Astrocyte of the spinal cord (primary cell): ENCODE measurements around the gene ADAM8.
"Not testable (repeated sequence)": the region's sequence is repeated elsewhere in the genome, so short reads cannot be mapped to it uniquely, and the experiment has no call there.

ENCODE experiments used
- DNase-seq: peaks from one replicate; pipeline ENCODE4 v3.0.0; 2011; ENCODE audit warnings: low read depth, low spot score
- H3K4me3 ChIP-seq: 2 replicates; pipeline ENCODE4 v1.5.1; 2011; ENCODE audit warnings: low read depth, mild to moderate bottlenecking, low read length, moderate library complexity
- in situ Hi-C: cut with HindIII; loops from 2 replicates; pipeline ENCODE4 v1.10.0; 2017; ENCODE audit warnings: low sequenced_read_pairs
- TF ChIP-seq, protein P1 (sequence below): IDR thresholded peaks from 2 replicates; pipeline ENCODE4 v1.5.1; 2012; ENCODE audit warnings: low read depth, mild to moderate bottlenecking, low read length, inconsistent platforms

The ADAM8 gene

GRCh38 chr10:133276435-133277201, at the start of gene ADAM8:
TSS of gene ADAM8 (minus strand) at chr10:133276868. CDS start at chr10:133276817, 51 bp downstream.
- in situ Hi-C loops: no loop called here

DNA sequence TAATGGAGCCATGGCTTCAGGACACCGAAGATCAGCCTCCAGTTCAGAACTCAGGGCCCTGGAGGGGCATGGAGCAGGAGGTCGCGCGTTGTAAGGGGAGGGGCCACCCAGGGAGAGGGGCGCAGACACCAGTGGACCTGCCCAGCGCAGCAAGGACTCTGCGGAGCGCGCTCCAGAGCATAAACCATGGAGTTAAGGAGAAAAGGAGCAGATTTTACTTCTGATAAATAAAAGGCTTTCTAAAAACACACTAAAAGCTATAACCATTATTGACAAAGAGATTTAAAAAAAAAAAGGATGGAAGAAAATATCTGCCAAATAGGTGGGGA, 49.5 kb upstream of the ADAM8 start:
- peak overlapping the region; percentile 17 for H3K4me3 ChIP-seq
- TF ChIP-seq, protein P1, sequence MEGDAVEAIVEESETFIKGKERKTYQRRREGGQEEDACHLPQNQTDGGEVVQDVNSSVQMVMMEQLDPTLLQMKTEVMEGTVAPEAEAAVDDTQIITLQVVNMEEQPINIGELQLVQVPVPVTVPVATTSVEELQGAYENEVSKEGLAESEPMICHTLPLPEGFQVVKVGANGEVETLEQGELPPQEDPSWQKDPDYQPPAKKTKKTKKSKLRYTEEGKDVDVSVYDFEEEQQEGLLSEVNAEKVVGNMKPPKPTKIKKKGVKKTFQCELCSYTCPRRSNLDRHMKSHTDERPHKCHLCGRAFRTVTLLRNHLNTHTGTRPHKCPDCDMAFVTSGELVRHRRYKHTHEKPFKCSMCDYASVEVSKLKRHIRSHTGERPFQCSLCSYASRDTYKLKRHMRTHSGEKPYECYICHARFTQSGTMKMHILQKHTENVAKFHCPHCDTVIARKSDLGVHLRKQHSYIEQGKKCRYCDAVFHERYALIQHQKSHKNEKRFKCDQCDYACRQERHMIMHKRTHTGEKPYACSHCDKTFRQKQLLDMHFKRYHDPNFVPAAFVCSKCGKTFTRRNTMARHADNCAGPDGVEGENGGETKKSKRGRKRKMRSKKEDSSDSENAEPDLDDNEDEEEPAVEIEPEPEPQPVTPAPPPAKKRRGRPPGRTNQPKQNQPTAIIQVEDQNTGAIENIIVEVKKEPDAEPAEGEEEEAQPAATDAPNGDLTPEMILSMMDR: no peak
- in situ Hi-C loops: no loop called here
- no peak for DNase-seq

More at GRCh38 chr10:133276435-133277201, at the start of gene ADAM8:
- DNase-seq: no peak
- TF ChIP-seq, protein P1: no peak
- H3K4me3 ChIP-seq: no peak within 1 kb of the TSS

DNA sequence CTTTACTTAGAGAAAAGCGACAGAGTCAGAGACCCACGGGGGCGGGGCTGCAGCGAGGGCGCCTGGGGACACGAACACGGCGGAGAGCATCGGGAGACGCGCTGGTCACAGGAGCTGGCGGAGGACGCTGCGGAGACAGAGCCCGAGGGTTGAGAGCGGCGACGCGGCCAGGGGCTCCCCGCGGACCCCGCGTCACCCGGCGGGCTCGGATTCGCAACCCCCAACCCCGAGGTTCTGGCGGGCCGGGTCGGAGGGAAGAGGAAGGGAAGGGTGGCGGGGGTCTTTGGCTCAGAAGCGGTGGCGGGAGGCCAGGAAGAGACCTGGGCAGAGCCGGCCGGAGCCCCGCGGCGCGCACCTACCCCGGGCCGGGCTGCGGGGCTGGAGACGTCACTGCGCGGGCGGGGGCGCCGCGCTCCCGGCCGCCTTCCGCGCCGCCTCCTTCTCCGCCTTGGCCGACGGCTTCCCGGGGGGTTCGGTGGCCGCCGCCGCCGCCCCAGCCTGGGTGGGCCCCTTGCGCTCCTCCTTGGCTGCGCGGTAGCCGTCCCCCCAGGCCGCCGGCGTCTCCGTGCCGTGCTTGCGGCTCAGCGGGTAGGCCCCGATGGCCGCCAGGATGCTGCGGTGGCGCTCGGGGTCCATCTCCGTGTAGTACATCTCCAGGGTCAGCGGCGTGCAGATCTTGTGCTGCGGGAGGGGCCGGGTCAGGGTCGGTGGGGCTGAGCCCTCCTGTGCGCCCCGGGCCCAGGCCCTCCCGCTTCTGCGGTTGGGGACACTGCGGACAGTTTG, 49.0 kb upstream of the ADAM8 start:
- TF ChIP-seq, protein P1: no peak
- in situ Hi-C loops: no loop called here
- peak overlapping the region; percentile 25 for H3K4me3 ChIP-seq
- DNase-seq: no peak

GRCh38 chr10:133324857-133325260, 48.2 kb upstream of the ADAM8 start:
- DNase-seq: no peak
- in situ Hi-C loops: no loop called here
- TF ChIP-seq, protein P1: no peak
- no peak overlapping the region for H3K4me3 ChIP-seq

- DNase-seq: peak; percentile 20
- in situ Hi-C loops: no loop called here
- TF ChIP-seq, protein P1: no peak
- no peak overlapping the region for H3K4me3 ChIP-seq
Observed at GRCh38 chr10:133324198-133324792, 47.6 kb upstream of the ADAM8 start.

- DNase-seq, in situ Hi-C loops, H3K4me3 ChIP-seq: not testable (repeated sequence)
Observed at GRCh38 chr10:133322064-133322709, 45.5 kb upstream of the ADAM8 start.

- in situ Hi-C loops, H3K4me3 ChIP-seq, DNase-seq: not testable (repeated sequence)
Observed at GRCh38 chr10:133320852-133321422, 44.3 kb upstream of the ADAM8 start.
